ENCODE results near the gene PTPRQ.

PTPRQ gene

GRCh38 chr12:80622271-80622670 lies 178.2 kb downstream of the PTPRQ start:
- TF ChIP-seq GATA3 (IDR thresholded peaks at IDR 0.05; ENCODE audit: low read depth, low read length) = no peak
- TF ChIP-seq GATA2 (IDR thresholded peaks at IDR 0.05; ENCODE audit: low read depth, low read length) = no peak

- TF ChIP-seq GATA2 (IDR thresholded peaks at IDR 0.05; ENCODE audit: low read depth, low read length) (no peak), GATA3 (IDR thresholded peaks at IDR 0.05; ENCODE audit: low read depth, low read length) (no peak)
These were observed 181.0 kb downstream of the PTPRQ start for GRCh38 chr12:80625051-80625450.

GRCh38 chr12:80625901-80626300 lies 181.9 kb downstream of the PTPRQ start:
- TF ChIP-seq GATA3 (IDR thresholded peaks at IDR 0.05; ENCODE audit: low read depth, low read length) = no peak
- no peak for TF ChIP-seq GATA2 (IDR thresholded peaks at IDR 0.05; ENCODE audit: low read depth, low read length)

GRCh38 chr12:80627782-80628181 lies 183.7 kb downstream of the PTPRQ start:
- no peak for TF ChIP-seq GATA3 (IDR thresholded peaks at IDR 0.05; ENCODE audit: low read depth, low read length)
- no peak for TF ChIP-seq GATA2 (IDR thresholded peaks at IDR 0.05; ENCODE audit: low read depth, low read length)

GRCh38 chr12:80632835-80633234 lies 188.8 kb downstream of the PTPRQ start:
- TF ChIP-seq GATA3 (IDR thresholded peaks at IDR 0.05; ENCODE audit: low read depth, low read length) (no peak), GATA2 (IDR thresholded peaks at IDR 0.05; ENCODE audit: low read depth, low read length) (no peak)

- TF ChIP-seq GATA3 (IDR thresholded peaks at IDR 0.05; ENCODE audit: low read depth, low read length) (no peak), GATA2 (IDR thresholded peaks at IDR 0.05; ENCODE audit: low read depth, low read length) (no peak)
These were observed 190.9 kb downstream of the PTPRQ start for GRCh38 chr12:80634903-80635302.

GRCh38 chr12:80636832-80637231 lies 192.8 kb downstream of the PTPRQ start:
- TF ChIP-seq GATA2 (IDR thresholded peaks at IDR 0.05; ENCODE audit: low read depth, low read length) (no peak), GATA3 (IDR thresholded peaks at IDR 0.05; ENCODE audit: low read depth, low read length) (no peak)

- TF ChIP-seq GATA2 (IDR thresholded peaks at IDR 0.05; ENCODE audit: low read depth, low read length) (no peak), GATA3 (IDR thresholded peaks at IDR 0.05; ENCODE audit: low read depth, low read length) (no peak)
These were observed 197.9 kb downstream of the PTPRQ start for GRCh38 chr12:80641936-80642335.

- TF ChIP-seq GATA2 (IDR thresholded peaks at IDR 0.05; ENCODE audit: low read depth, low read length) (no peak), GATA3 (IDR thresholded peaks at IDR 0.05; ENCODE audit: low read depth, low read length) (no peak)
These were observed 199.9 kb downstream of the PTPRQ start for GRCh38 chr12:80643961-80644360.

- TF ChIP-seq GATA2 (IDR thresholded peaks at IDR 0.05; ENCODE audit: low read depth, low read length) (no peak), GATA3 (IDR thresholded peaks at IDR 0.05; ENCODE audit: low read depth, low read length) (no peak)
These were observed 204.8 kb downstream of the PTPRQ start for GRCh38 chr12:80648881-80649280.

GRCh38 chr12:80655751-80656150 lies 211.7 kb downstream of the PTPRQ start:
- no peak for TF ChIP-seq GATA2 (IDR thresholded peaks at IDR 0.05; ENCODE audit: low read depth, low read length)
- no peak for TF ChIP-seq GATA3 (IDR thresholded peaks at IDR 0.05; ENCODE audit: low read depth, low read length)

- TF ChIP-seq GATA3 (IDR thresholded peaks at IDR 0.05; ENCODE audit: low read depth, low read length) (no peak), GATA2 (IDR thresholded peaks at IDR 0.05; ENCODE audit: low read depth, low read length) (no peak)
These were observed 215.6 kb downstream of the PTPRQ start for GRCh38 chr12:80659512-80660063.

GRCh38 chr12:80662586-80662985 lies 218.6 kb downstream of the PTPRQ start:
- TF ChIP-seq GATA3 (IDR thresholded peaks at IDR 0.05; ENCODE audit: low read depth, low read length) (no peak), GATA2 (IDR thresholded peaks at IDR 0.05; ENCODE audit: low read depth, low read length) (no peak)

GRCh38 chr12:80670214-80670613 lies 226.2 kb downstream of the PTPRQ start:
- TF ChIP-seq GATA3 (IDR thresholded peaks at IDR 0.05; ENCODE audit: low read depth, low read length) (no peak), GATA2 (IDR thresholded peaks at IDR 0.05; ENCODE audit: low read depth, low read length) (no peak)

GRCh38 chr12:80676856-80677255 lies 232.8 kb downstream of the PTPRQ start:
- TF ChIP-seq GATA3 (IDR thresholded peaks at IDR 0.05; ENCODE audit: low read depth, low read length) (no peak), GATA2 (IDR thresholded peaks at IDR 0.05; ENCODE audit: low read depth, low read length) (no peak)

- TF ChIP-seq GATA2 (IDR thresholded peaks at IDR 0.05; ENCODE audit: low read depth, low read length) (no peak), GATA3 (IDR thresholded peaks at IDR 0.05; ENCODE audit: low read depth, low read length) (no peak)
These were observed 234.0 kb downstream of the PTPRQ start for GRCh38 chr12:80677994-80678393.

Measured in SH-SY5Y (cell line).